K562 (cell line): ENCODE results near the gene AUNIP. TPM values are rescaled to one million over a fixed set of nuclear protein-coding genes. Genes with fewer than 3 reads are reported as not detected.

ENCODE experiments used
- ARNT ChIP-seq, 2 experiments: fragments of 450-650 bp; IDR thresholded peaks; 2 replicates each; pipeline ENCODE4 v1.6.1; 2016; ENCODE audit warnings: mild to moderate bottlenecking in 1 of 2
- BACH1 ChIP-seq: fragments of 200-800 bp; sonication (Bioruptor generic); IDR thresholded peaks from 2 replicates; pipeline ENCODE4 v1.6.1; 2016; ENCODE audit warnings: missing genetic modification characterization, missing compliant biosample characterization
- BCOR ChIP-seq: fragments of 450-650 bp; IDR thresholded peaks from 2 replicates; pipeline ENCODE4 v1.6.1; 2016
- CCNT2 ChIP-seq: IDR thresholded peaks from 2 replicates; pipeline ENCODE4 v1.6.1; 2011; ENCODE audit warnings: borderline replicate concordance, low read depth, mild to moderate bottlenecking, moderate library complexity, mixed read lengths, low read length; ENCODE audit not compliant: insufficient read length; ENCODE audit errors: extremely low read depth
- ETV6 ChIP-seq, 3 experiments: fragments of 150-350 bp in 1 of 3; sonication (generic) in 1 of 3; formaldehyde crosslinking in 1 of 3; IDR thresholded peaks; 2 replicates each; pipeline versions ENCODE4 v1.6.1 to v1.8.0; 2014 to 2022; ENCODE audit warnings: borderline replicate concordance in 2 of 3, low read depth in 2 of 3, antibody characterized with exemption in 1 of 3, low read length in 1 of 3, mild to moderate bottlenecking in 1 of 3, missing genetic modification reagents in 1 of 3
- KLF10 ChIP-seq: fragments of 250-450 bp; sonication (Bioruptor Pico); IDR thresholded peaks from 2 replicates; pipeline ENCODE4 v1.6.1; 2021; ENCODE audit warnings: matching md5 sums
- NR3C1 ChIP-seq: sonication (generic); formaldehyde crosslinking; IDR thresholded peaks from 2 replicates; pipeline ENCODE4 v1.8.1; 2022; ENCODE audit warnings: missing genetic modification reagents
- NUFIP1 ChIP-seq: fragments of 450-650 bp; IDR thresholded peaks from 2 replicates; pipeline ENCODE4 v1.6.1; 2018; ENCODE audit not compliant: partially characterized antibody
- PCBP2 ChIP-seq: fragments of 200-400 bp; formaldehyde crosslinking; IDR thresholded peaks from 2 replicates; pipeline ENCODE4 v1.6.1; 2018; ENCODE audit warnings: low read length, low read depth, mild to moderate bottlenecking, moderate library complexity; ENCODE audit not compliant: poor library complexity, severe bottlenecking
- RNF2 ChIP-seq: sonication (generic); IDR thresholded peaks from 2 replicates; pipeline ENCODE4 v1.6.1; 2016
- SMARCA5 ChIP-seq: fragments of 450-650 bp; IDR thresholded peaks from 2 replicates; pipeline ENCODE4 v1.6.1; 2016
- SP1 ChIP-seq: sonication (generic); formaldehyde crosslinking; IDR thresholded peaks from 2 replicates; pipeline ENCODE4 v1.8.1; 2022; ENCODE audit warnings: mild to moderate bottlenecking, missing genetic modification reagents
- SRF ChIP-seq, 2 experiments: fragments of 250-450, 450-650 bp in 1 of 2; sonication (Bioruptor Pico) in 1 of 2; sonication (generic) in 1 of 2; formaldehyde crosslinking; IDR thresholded peaks; 2 replicates each; pipeline versions ENCODE4 v1.5.0 to v1.5.1; 2020 to 2022; ENCODE audit warnings: mild to moderate bottlenecking in 1 of 2, missing genetic modification reagents in 1 of 2
- ZNF217 ChIP-seq: sonication (generic); formaldehyde crosslinking; IDR thresholded peaks from 2 replicates; pipeline ENCODE4 v1.8.0; 2022; ENCODE audit warnings: mild to moderate bottlenecking, missing genetic modification reagents
- polyA plus RNA-seq, 8 experiments: library from polyadenylated mRNA; depleted of rRNA in 4 of 8; stranded (reverse) in 5 of 8; unstranded in 3 of 8; fragments of >200 nt; fragmentation: Nextera tagmentation in 2 of 8; fragmentation: Illumina TruSeq in 1 of 8; extraction: Ambion mirVana in 2 of 8; extraction: Trizol in 1 of 8; gene quantifications; 2 replicates each; pipeline versions ENCODE4 v1.2.1 to v1.2.3, GENCODE V29; 2011 to 2014; ENCODE audit warnings: inconsistent platforms in 1 of 8, missing spikeins in 1 of 8
- total RNA-seq, 7 experiments: library from RNA; depleted of rRNA in 6 of 7; stranded (reverse); fragments of >200 nt in 6 of 7; fragmentation: Illumina TruSeq in 2 of 7; extraction: Trizol in 2 of 7; gene quantifications; 2 replicates each; pipeline versions ENCODE4 v1.2.1 to v1.2.3, GENCODE V29; 2011 to 2021; ENCODE audit warnings: low replicate concordance in 1 of 7
- TF ChIP-seq, protein P1 (sequence below), 2 experiments: fragments of 450-650 bp in 1 of 2; sonication (generic) in 1 of 2; formaldehyde crosslinking in 1 of 2; IDR thresholded peaks; 2 replicates each; pipeline versions ENCODE4 v1.7.1 to v1.9.0; 2016 to 2022; ENCODE audit warnings: inconsistent platforms in 1 of 2, mild to moderate bottlenecking in 1 of 2, missing genetic modification reagents in 1 of 2
- TF ChIP-seq, protein P2 (sequence below), 2 experiments: IDR thresholded peaks; 2 replicates each; pipeline ENCODE4 v1.6.1; 2012; ENCODE audit warnings: improper control_type of control experiment in 2 of 2, low read depth in 2 of 2, low read length in 2 of 2, borderline replicate concordance in 1 of 2

AUNIP gene
- total and polyA plus RNA-seq, 9 of the 15 experiments (the other 6 are each of a cell fraction or from before 2014, with no cell fraction given) = 12.1 to 53.8 (median 47.1) TPM

DNA sequence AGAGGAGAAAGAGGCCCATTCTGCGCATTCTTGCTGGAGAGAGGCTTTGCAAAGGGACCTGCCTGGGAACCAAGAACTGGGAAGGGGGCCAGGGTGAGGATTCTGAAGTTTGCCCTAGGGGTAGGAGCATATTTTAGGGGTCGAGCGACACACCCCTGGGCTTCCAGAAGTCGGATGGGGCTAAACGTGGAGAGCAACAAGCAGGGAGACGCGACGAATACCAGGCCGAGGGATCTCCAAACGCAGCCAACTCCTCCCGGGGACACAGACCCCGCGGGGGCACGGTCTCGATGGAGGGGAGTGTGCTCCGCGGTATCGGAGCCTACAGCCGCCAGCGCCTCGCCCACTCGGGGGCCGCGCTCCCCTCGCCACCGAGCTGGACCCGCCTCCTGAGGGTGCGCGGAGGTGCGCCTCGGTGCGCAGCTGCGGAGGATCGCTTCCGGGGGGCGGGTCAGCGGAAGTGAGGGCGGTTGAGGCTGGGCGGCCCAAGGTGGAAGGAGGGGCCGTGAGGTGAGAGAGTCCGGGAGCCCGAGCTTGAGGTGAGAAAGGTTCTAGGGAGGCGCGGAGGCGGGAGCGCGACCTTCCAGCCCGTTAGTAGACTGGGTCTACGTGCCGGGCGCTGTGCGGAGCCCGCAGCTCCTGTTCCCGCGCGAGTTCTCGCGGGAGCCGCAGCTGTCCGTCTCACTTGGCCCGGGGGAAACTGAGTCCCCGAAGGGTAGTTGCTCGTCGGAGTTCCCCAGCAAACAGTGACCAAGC is 39.6 kb downstream of the AUNIP start, which contains the start of gene MTFR1L (continued):
- TF ChIP-seq, protein P1, sequence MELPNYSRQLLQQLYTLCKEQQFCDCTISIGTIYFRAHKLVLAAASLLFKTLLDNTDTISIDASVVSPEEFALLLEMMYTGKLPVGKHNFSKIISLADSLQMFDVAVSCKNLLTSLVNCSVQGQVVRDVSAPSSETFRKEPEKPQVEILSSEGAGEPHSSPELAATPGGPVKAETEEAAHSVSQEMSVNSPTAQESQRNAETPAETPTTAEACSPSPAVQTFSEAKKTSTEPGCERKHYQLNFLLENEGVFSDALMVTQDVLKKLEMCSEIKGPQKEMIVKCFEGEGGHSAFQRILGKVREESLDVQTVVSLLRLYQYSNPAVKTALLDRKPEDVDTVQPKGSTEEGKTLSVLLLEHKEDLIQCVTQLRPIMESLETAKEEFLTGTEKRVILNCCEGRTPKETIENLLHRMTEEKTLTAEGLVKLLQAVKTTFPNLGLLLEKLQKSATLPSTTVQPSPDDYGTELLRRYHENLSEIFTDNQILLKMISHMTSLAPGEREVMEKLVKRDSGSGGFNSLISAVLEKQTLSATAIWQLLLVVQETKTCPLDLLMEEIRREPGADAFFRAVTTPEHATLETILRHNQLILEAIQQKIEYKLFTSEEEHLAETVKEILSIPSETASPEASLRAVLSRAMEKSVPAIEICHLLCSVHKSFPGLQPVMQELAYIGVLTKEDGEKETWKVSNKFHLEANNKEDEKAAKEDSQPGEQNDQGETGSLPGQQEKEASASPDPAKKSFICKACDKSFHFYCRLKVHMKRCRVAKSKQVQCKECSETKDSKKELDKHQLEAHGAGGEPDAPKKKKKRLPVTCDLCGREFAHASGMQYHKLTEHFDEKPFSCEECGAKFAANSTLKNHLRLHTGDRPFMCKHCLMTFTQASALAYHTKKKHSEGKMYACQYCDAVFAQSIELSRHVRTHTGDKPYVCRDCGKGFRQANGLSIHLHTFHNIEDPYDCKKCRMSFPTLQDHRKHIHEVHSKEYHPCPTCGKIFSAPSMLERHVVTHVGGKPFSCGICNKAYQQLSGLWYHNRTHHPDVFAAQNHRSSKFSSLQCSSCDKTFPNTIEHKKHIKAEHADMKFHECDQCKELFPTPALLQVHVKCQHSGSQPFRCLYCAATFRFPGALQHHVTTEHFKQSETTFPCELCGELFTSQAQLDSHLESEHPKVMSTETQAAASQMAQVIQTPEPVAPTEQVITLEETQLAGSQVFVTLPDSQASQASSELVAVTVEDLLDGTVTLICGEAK (IDR thresholded peaks at IDR 0.05) = peak; percentile 95
- TF ChIP-seq, protein P1 (CRISPR knock-in tag; IDR thresholded peaks at IDR 0.05) = no peak
- TF ChIP-seq SP1 (CRISPR knock-in tag) (peak; percentile 94), ETV6 (IDR thresholded peaks at IDR 0.05; ENCODE audit: borderline replicate concordance in 1 of 2, low read depth in 2 of 2, low read length in 1 of 2) (no peak), ETV6 (CRISPR knock-in tag; IDR thresholded peaks at IDR 0.05; ENCODE audit: borderline replicate concordance) (no peak; the same call in 1 of the 2 replicates), KLF10 (CRISPR knock-in tag) (no peak), NR3C1 (peak; percentile 75), SMARCA5 (no peak), PCBP2 (no peak), RNF2 (peak; percentile 70), ZNF217 (CRISPR knock-in tag) (no peak), SRF (CRISPR knock-in tag; IDR thresholded peaks at IDR 0.05) (peak in 1 of 2 experiments; percentile 48; a peak in 1 of 4 replicates), NUFIP1 (no peak), ARNT (IDR thresholded peaks at IDR 0.05) (0 out of 4 replicates have a peak, but pooled peaks of 1 of the 2 experiments have one; percentile 0), CCNT2 (peak; percentile 70), BACH1 (no peak), BCOR (peak; percentile 93)
- TF ChIP-seq, protein P2, sequence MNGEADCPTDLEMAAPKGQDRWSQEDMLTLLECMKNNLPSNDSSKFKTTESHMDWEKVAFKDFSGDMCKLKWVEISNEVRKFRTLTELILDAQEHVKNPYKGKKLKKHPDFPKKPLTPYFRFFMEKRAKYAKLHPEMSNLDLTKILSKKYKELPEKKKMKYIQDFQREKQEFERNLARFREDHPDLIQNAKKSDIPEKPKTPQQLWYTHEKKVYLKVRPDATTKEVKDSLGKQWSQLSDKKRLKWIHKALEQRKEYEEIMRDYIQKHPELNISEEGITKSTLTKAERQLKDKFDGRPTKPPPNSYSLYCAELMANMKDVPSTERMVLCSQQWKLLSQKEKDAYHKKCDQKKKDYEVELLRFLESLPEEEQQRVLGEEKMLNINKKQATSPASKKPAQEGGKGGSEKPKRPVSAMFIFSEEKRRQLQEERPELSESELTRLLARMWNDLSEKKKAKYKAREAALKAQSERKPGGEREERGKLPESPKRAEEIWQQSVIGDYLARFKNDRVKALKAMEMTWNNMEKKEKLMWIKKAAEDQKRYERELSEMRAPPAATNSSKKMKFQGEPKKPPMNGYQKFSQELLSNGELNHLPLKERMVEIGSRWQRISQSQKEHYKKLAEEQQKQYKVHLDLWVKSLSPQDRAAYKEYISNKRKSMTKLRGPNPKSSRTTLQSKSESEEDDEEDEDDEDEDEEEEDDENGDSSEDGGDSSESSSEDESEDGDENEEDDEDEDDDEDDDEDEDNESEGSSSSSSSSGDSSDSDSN (IDR thresholded peaks at IDR 0.05; ENCODE audit: borderline replicate concordance in 1 of 2, low read depth in 2 of 2, low read length in 2 of 2) = no peak; a peak in 3 of 4 replicates
